HuH-7.5 (cell line): ENCODE results near the gene A1BG.

Experiments used
- DNase-seq: peaks from one replicate; pipeline ENCODE4 v3.0.0; 2011; ENCODE audit warnings: low spot score

Gene A1BG

DNA sequence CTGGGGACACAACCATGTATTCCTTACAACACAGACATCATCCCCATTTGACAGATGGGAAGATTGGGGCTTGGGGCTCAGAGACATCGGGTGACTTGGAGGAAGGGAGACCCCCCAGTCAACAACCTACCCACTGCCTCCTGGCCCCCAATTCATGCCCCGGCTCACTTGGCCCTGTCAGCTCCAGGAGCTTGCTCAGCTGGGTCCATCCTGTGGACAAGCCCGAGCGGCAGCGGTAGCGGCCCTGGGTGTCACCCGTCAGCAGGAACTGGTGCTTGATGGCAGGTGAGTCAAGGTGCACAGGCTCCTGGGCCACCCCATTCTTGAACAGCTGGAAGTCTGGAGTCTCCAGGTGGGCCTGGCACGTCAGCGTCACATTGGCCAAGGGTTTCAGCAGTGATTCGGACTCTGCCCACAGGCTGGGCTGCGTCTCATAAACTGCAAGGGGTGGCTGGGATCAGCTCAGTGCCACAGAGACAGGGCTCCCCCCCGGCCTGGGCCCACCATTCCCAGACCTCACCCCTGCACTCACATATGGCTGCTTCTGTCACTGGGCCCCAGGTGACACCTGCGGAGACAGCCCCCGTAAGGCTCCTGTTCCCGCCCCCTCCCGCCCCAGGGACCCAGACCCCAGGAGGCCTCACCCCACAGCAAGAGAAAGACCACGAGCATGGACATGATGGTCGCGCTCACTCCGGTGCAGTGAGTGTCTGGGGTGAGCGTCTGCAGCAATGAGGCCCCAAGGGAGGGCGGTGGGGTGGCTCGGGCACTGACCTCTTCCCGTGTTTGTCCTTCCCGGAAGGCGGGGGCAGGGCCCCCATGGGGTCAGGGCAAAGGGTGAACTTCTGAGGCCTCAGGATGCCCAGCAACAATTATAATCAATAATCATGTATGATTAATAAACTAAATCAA is at the start of gene A1BG:
Gene A1BG (minus strand): TSS at position 733 of the 912 bp plus-strand sequence. CDS start 55 bp downstream, at position 678.
- peak; percentile 77 for DNase-seq

GRCh38 chr19:58401840-58402421 is 48.6 kb upstream of the A1BG start:
- DNase-seq, result peak; percentile 10

DNA sequence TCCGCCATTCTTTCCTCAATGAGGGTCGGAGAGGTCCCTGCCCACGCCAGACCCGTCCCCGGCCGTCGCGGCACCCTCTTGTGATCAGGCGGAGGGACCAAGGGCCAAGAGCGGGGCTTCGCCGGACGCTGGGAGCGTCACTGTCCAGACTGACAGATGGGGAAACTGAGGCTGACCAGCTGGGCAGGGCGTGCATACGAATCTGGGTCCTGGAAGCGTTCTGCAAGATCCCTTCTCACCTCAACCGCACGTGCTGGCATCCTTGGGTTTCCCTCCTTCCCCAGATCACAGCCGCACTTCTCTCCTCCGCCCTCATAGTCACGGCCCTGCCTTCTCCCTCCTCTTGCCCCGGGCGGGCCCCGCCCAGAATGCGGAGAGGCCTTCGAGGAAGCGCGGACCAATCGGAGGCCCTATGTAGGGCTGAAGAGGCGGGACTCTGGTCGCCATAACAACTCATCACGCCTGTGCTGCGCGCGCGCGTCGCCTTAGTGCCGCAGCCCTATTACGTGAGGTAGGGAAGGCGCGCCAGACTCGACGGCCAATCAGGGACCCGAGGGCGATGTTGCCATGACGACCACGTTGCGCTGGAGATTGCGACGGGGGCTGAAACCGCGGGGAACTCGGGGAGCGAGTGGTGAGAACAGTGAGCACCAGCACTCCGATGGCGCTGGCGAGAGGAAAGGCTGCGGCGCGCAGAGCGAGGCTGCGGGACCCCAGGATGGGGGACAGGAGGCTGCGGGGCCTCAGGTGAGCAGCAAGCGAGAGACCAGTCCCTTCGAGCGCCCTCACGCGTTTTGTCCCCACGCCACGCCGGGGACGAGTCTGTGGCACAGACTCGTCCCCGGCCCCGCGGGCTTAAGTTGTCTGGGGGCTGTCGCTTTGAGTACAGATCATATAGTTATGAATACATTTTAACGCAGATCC is 47.9 kb upstream of the A1BG start:
- DNase-seq, result peak; percentile 99

- peak; percentile 1 for DNase-seq
These were observed 47.1 kb upstream of the A1BG start for GRCh38 chr19:58400316-58400915.

DNA sequence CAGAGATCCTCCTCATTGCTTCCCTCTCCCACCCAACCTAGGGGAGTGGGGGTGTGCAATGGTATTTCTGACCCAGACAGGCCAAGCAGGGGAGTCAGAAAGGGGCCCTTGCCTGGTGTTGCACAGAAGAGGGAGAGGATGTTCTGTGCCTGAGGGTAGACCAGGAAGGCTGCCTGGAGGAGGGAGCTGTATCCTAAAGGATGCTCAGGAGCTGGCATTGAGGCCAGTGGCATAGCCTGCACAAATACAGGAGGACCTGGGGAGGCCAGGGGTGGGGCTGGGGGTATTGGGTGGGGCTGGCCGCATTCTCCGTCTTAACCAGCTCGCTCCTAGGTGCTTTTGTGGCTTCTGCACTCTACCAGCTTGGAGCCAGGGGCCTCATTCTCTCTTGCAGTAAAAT is 46.6 kb upstream of the A1BG start:
- peak; percentile 8 for DNase-seq

DNA sequence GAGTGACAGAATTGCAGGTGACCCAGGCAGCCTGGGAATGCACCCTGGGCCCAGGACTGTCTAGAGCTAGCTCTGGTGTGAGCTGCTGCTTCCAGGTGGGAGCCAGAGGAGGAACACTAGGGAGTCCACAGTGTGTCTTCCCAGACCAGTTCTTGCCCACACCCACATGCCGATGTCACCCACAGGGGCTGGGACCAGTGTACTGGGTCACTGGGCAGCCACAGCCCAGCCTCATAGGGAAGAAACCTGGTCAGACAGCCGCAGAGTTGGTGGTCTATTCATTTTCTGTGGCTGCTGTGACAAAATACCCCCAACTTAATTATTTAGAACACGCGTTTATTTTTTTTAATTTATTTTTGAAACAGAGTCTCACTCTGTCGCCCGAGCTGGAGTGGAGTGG is 45.3 kb upstream of the A1BG start:
- no peak for DNase-seq

GRCh38 chr19:58398087-58398486 is 44.8 kb upstream of the A1BG start:
- DNase-seq, result no peak

GRCh38 chr19:58397533-58398037 is 44.3 kb upstream of the A1BG start:
- DNase-seq, result peak; percentile 20

GRCh38 chr19:58396691-58397532 is 43.6 kb upstream of the A1BG start:
- peak; percentile 10 for DNase-seq

DNA sequence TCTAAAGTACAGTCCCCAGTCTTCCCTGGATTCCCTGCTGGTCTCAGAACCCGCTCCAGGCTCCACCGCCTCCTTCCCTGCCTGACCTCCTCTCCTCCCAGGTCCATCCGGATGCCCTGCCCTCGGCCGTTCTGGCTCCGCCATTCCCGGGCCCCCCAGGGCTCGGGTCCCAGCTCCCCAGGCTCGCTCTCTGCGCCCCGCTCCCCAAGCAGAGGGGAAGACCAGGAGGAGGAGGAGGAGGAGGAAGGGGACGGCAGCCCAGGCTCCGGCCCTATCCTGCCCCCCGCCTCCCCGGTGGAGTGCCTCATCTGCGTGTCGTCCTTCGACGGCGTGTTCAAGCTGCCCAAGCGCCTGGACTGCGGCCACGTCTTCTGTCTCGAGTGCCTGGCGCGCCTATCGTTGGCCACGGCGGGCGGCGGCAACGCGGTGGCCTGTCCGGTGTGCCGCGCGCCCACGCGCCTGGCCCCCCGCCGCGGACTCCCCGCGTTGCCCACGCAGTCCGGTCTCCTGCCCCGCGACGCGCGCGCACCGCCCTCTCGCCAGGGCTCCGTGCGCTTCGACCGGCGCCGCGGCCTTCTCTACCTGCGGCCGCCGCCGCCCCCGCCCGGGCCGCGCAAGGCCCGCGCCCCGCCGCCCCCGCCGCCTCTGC is 42.8 kb upstream of the A1BG start:
- peak; percentile 33 for DNase-seq

- DNase-seq, result peak; percentile 80
These were observed 42.1 kb upstream of the A1BG start, which contains the start of gene RNF225 for GRCh38 chr19:58395220-58395978. RNF225 (plus strand) TSS chr19:58395656; CDS start chr19:58396090, 434 bp downstream.

GRCh38 chr19:58394821-58395219 is 41.5 kb upstream of the A1BG start:
- no peak for DNase-seq

DNA sequence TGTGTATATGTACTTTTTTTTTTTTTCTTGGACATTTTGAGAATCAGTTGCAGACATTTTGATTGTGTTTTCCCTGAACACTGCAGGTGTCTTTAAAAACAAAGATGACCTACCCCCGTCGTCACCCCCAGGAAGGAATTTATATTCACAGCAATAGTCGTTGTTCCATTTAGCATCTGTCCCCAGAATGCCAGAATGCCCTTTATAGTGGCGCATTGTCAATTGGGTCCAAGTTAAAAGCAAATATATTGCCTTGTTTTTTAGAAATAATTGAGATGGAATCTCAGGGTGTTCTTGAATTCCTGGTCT is 40.4 kb upstream of the A1BG start:
- DNase-seq, result peak; percentile 3

DNA sequence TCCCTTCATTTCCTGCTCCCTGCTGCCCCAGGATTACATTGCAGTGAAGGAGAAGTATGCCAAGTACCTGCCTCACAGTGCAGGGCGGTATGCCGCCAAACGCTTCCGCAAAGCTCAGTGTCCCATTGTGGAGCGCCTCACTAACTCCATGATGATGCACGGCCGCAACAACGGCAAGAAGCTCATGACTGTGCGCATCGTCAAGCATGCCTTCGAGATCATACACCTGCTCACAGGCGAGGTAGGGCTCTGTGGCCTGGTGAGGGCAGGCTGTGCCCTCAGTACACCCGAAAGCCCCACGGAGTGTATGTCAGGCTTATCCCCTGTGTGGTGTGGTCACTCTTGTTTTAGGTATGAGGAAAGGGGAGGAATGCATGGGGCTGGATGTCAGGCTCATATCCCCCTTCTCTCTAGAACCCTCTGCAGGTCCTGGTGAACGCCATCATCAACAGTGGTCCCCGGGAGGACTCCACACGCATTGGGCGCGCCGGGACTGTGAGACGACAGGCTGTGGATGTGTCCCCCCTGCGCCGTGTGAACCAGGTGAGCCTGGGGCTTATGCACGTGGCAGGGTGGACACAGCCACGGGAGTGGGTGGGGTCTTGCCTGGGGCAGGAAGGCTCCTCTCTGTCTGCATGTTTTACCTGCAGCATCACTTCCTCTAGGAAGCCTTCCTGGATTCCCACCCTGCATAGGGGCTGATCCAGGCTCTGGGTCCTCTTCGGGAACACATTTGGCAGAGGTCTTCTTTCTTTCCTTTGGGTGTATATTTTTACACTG is 39.8 kb upstream of the A1BG start:
- DNase-seq, result no peak

- no peak for DNase-seq
These were observed 34.9 kb upstream of the A1BG start for GRCh38 chr19:58388175-58388526.

DNA sequence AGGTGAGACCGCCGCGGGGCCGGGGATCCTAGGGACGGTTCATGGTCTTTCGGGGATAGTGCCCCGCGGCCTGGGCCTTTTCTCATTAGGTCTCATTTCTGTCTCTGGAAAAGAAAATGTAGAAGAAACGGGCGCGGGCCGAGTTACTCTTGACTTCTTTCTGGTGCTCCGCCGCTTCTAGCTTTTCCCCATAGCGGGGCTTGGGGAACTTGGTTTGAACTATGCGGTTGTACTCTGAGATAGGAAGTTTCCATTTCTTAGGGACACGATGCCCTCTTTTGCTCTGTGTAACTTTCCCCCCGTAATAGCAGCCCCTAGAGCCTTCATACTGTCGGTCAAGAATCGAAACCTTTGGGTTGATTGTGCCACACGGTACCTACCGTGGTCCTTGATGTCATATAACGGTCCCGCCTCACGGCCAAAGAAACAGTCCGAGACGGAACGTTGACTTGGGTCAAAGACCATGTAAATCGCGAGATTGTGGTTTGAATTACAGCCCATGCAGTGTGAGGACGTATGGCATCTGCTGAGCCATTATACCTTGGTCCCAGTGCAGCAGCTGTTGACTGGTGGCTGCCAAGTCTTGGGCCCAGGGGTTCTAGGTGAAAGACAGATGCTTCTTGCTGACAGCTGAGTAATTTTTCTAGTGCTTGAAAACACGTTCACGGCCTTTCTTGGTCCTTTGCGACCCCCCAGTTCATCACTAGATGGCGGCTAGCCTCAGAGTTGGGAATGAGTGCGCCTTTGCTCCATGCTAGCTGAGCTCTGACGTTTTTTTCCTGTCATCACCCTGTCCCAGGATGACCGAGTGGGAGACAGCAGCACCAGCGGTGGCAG is 34.3 kb upstream of the A1BG start:
- no peak for DNase-seq

GRCh38 chr19:58386576-58387337 is 33.5 kb upstream of the A1BG start, which contains the start of gene RPS5:
RPS5 (plus strand) TSS chr19:58387269; CDS start chr19:58388138, 869 bp downstream.
- DNase-seq, result peak; percentile 99
